AG04450 (cell line): ENCODE results near the gene TMEM183A. TPM values are rescaled to one million over a fixed set of nuclear protein-coding genes. Genes with fewer than 3 reads are reported as not detected.

Experiments used
- CTCF ChIA-PET: fragments of 300-600, 350-600 bp; formaldehyde crosslinking; extraction: SDS; loops from one replicate; lab custom pipeline; 2022; ENCODE audit warnings: antibody characterized with exemption, inconsistent platforms; lab: Charles Lee
- POLR2A ChIA-PET: fragments of 350-600 bp; formaldehyde crosslinking; extraction: SDS; loops from one replicate; lab custom pipeline; 2021; ENCODE audit warnings: antibody characterized with exemption, inconsistent platforms; lab: Yijun Ruan, JAX
- DNase-seq: peaks from one replicate; pipeline ENCODE4 v3.0.0-alpha.2; 2011; ENCODE audit warnings: low read depth, low spot score
- H3K27ac ChIP-seq: one replicate; pipeline ENCODE4 v1.5.1; 2012; ENCODE audit warnings: low read depth, low read length, control low read depth
- H3K27me3 ChIP-seq: one replicate; pipeline ENCODE4 v1.6.0; 2012; ENCODE audit warnings: low read length; ENCODE audit not compliant: control insufficient read depth, insufficient read depth
- H3K4me3 ChIP-seq: 2 replicates; pipeline ENCODE4 v1.5.1; 2011; ENCODE audit warnings: mild to moderate bottlenecking, low read depth, low read length, control low read depth
- H3K9me3 ChIP-seq: 2 replicates; pipeline ENCODE4 v1.5.1; 2012; ENCODE audit warnings: low read length; ENCODE audit not compliant: control insufficient read depth, insufficient read depth
- CTCF ChIP-seq: IDR thresholded peaks from 2 replicates; pipeline ENCODE4 v1.5.1; 2011; ENCODE audit warnings: low read depth, low read length, control low read depth, inconsistent platforms
- polyA plus RNA-seq: library from polyadenylated mRNA; depleted of rRNA; stranded (reverse); fragments of >200 nt; gene quantifications from 2 replicates; pipeline ENCODE4 v1.2.3, GENCODE V29; 2011; rRNA removed

TMEM183A gene
- polyA plus RNA-seq, 1 experiment: 93.4 TPM

GRCh38 chr1:203072911-203073310, 65.7 kb downstream of the TMEM183A start:
- Histone ChIP-seq H3K4me3 (no peak overlapping the region), H3K27ac (no peak overlapping the region), H3K27me3 (peaks cover 37% of the 10 kb centered on the region), H3K9me3 (no peaks in the 10 kb centered on the region)
- ChIA-PET CTCF (interaction anchor here (1.2 kb wide), 1 partner anchor 194 kb away, joined by 3 read pairs; no protein-coding TSS in a partner anchor), POLR2A (interaction anchor here (0.6 to 0.7 kb wide), 2 partner anchors 10 to 115 kb away, joined by 5 to 8 read pairs; no protein-coding TSS in a partner anchor)
- TF ChIP-seq CTCF: no peak
- DNase-seq: no peak

- no peak overlapping the region for H3K4me3 ChIP-seq
- no peak for TF ChIP-seq CTCF
- POLR2A ChIA-PET: interaction anchor here (0.7 kb wide), 1 partner anchor 114 kb away, joined by 5 read pairs; no protein-coding TSS in a partner anchor
- H3K9me3 ChIP-seq: no peaks in the 10 kb centered on the region
- no peak for DNase-seq
- CTCF ChIA-PET: interaction anchor here (1.2 kb wide), 1 partner anchor 194 kb away, joined by 3 read pairs; no protein-coding TSS in a partner anchor
- H3K27ac ChIP-seq: no peak overlapping the region
- peaks cover 42% of the 10 kb centered on the region for H3K27me3 ChIP-seq
These were observed 66.3 kb downstream of the TMEM183A start for GRCh38 chr1:203073469-203073868.

Other genes starting within 250 kb of the TMEM183A start
- 62.7 and 79.1 TPM in 2 replicates for gene KDM5B, start 199.0 kb upstream of the TMEM183A start, polyA plus RNA-seq
- 3.0 and 4.0 TPM in 2 replicates for gene PCAT6, start 196.4 kb upstream of the TMEM183A start, polyA plus RNA-seq
- 11.5 and 12.6 TPM in 2 replicates for gene RABIF, start 118.2 kb upstream of the TMEM183A start, polyA plus RNA-seq
- gene KLHL12, start 80.1 kb upstream of the TMEM183A start, polyA plus RNA-seq: 42.3 and 54.2 TPM in 2 replicates
- gene ADIPOR1, start 49.1 kb upstream of the TMEM183A start, polyA plus RNA-seq: 120 and 124 TPM in 2 replicates
- 43.6 and 44.8 TPM in 2 replicates for gene CYB5R1, start 40.1 kb upstream of the TMEM183A start, polyA plus RNA-seq
- gene PPFIA4, start 19.1 kb downstream of the TMEM183A start, polyA plus RNA-seq: 0.82 and 1.5 TPM in 2 replicates
- gene MYOG, start 78.6 kb downstream of the TMEM183A start, polyA plus RNA-seq: not detected in 2 replicates
- gene ADORA1, start 120.4 kb downstream of the TMEM183A start, polyA plus RNA-seq: 1.7 and 2.1 TPM in 2 replicates
- gene MYBPH, start 168.5 kb downstream of the TMEM183A start, polyA plus RNA-seq: 0.04 and 0.09 TPM in 2 replicates
- gene CHI3L1, start 179.3 kb downstream of the TMEM183A start, polyA plus RNA-seq: 6.4 and 8.9 TPM in 2 replicates
- gene CHIT1, start 222.3 kb downstream of the TMEM183A start, polyA plus RNA-seq: not detected in 2 replicates